Measurements from ENCODE around the gene GSS. TPM values are rescaled to one million over a fixed set of nuclear protein-coding genes. Genes with fewer than 3 reads are reported as not detected.

The GSS gene
- total RNA-seq, 1 experiment from 2014 or later: 131 TPM

- DNase-seq: no peak
- Histone ChIP-seq H3K4me1 (replicated peaks; ENCODE audit: insufficient read depth) (peaks cover 37% of the 10 kb centered on the region), H3K36me3 (ENCODE audit: low read depth) (peaks cover 30% of the 10 kb centered on the region), H3K9me3 (ENCODE audit: insufficient read depth, low read depth) (no peaks in the 10 kb centered on the region), H3K27ac (no peak overlapping the region), H3K79me2 (ENCODE audit: low read depth) (no peaks in the 10 kb centered on the region; the same call in 1 of the 2 replicates), H3F3A (ENCODE audit: insufficient read depth, low read depth) (peaks cover 43% of the 10 kb centered on the region), H2AFZ (no peak overlapping the region), H4K20me1 (ENCODE audit: insufficient read depth) (no peaks in the 10 kb centered on the region), H3K9me2 (ENCODE audit: insufficient read depth) (no peaks in the 10 kb centered on the region), H3K4me2 (no peak overlapping the region), H3K27me3 (ENCODE audit: insufficient read depth, low read depth) (no peaks in the 10 kb centered on the region), H3K4me3 (no peak overlapping the region)
- POLR2A ChIA-PET (ENCODE audit: unreplicated experiment): interaction anchor here (0.6 kb wide), 2 partner anchors 50 to 64 kb away, joined by 3 to 4 read pairs; no protein-coding TSS in a partner anchor
- intact Hi-C loops (cut with micrococcal nuclease; ENCODE audit: unreplicated experiment): loop anchor here (5.0 kb wide), 1 partner anchor 64 kb away; the partner anchor contains the start of gene ACSS2
- no TSS peak for BruUV-seq (replicated peaks)
- TF ChIP-seq CTCF (conservative IDR thresholded peaks at IDR 0.05) (no peak), EZH2 (IDR thresholded peaks at IDR 0.05; ENCODE audit: low read depth) (no peak)
- CTCF ChIA-PET: interaction anchor here (0.6 to 0.7 kb wide), 3 partner anchors 15 to 498 kb away, joined by 3 read pairs; partner anchors contain the start of gene GGT7
Observed at GRCh38 chr20:34941226-34941625, 14.4 kb downstream of the GSS start.

GRCh38 chr20:34940081-34940481 is 15.5 kb downstream of the GSS start:
- H3K27ac ChIP-seq: 0 out of 2 replicates have a peak overlapping the region, but pooled peaks have one; percentile 7
- no peak overlapping the region for H2AFZ ChIP-seq
- H4K20me1 ChIP-seq (ENCODE audit: insufficient read depth): no peaks in the 10 kb centered on the region
- ChIA-PET POLR2A (ENCODE audit: unreplicated experiment) (no interaction called here), CTCF (no interaction called here)
- no peak for TF ChIP-seq CTCF (conservative IDR thresholded peaks at IDR 0.05)
- TF ChIP-seq EZH2 (IDR thresholded peaks at IDR 0.05; ENCODE audit: low read depth): no peak
- no peak overlapping the region for H3K4me2 ChIP-seq
- H3F3A ChIP-seq (ENCODE audit: insufficient read depth, low read depth): peaks cover 31% of the 10 kb centered on the region
- no peak for DNase-seq
- no TSS peak for BruUV-seq (replicated peaks)
- H3K9me3 ChIP-seq (ENCODE audit: insufficient read depth, low read depth): no peaks in the 10 kb centered on the region
- no peaks in the 10 kb centered on the region for H3K27me3 ChIP-seq (ENCODE audit: insufficient read depth, low read depth)
- no peaks in the 10 kb centered on the region; the same call in 1 of the 2 replicates for H3K79me2 ChIP-seq (ENCODE audit: low read depth)
- H3K9me2 ChIP-seq (ENCODE audit: insufficient read depth): no peaks in the 10 kb centered on the region
- intact Hi-C loops (cut with micrococcal nuclease; ENCODE audit: unreplicated experiment): loop anchor here (5.0 kb wide), 1 partner anchor 63 kb away; the partner anchor contains the start of gene ACSS2
- peaks cover 26% of the 10 kb centered on the region for H3K4me1 ChIP-seq (replicated peaks; ENCODE audit: insufficient read depth)
- no peak overlapping the region for H3K4me3 ChIP-seq
- H3K36me3 ChIP-seq (ENCODE audit: low read depth): peaks cover 38% of the 10 kb centered on the region

- DNase-seq: no peak
- ChIA-PET CTCF (interaction anchor here (0.6 kb wide), 1 partner anchor 62 kb away, joined by 3 read pairs; no protein-coding TSS in a partner anchor), POLR2A (ENCODE audit: unreplicated experiment) (no interaction called here)
- TF ChIP-seq CTCF (conservative IDR thresholded peaks at IDR 0.05) (no peak), EZH2 (IDR thresholded peaks at IDR 0.05; ENCODE audit: low read depth) (no peak)
- H3K79me2 ChIP-seq (ENCODE audit: low read depth): no peaks in the 10 kb centered on the region; the same call in 1 of the 2 replicates
- no TSS peak for BruUV-seq (replicated peaks)
- no peak overlapping the region for H3K4me3 ChIP-seq
- H2AFZ ChIP-seq: no peak overlapping the region
- H3K36me3 ChIP-seq (ENCODE audit: low read depth): peaks cover 47% of the 10 kb centered on the region
- H3K4me2 ChIP-seq: no peak overlapping the region
- intact Hi-C loops (cut with micrococcal nuclease; ENCODE audit: unreplicated experiment): no loop called here
- H4K20me1 ChIP-seq (ENCODE audit: insufficient read depth): no peaks in the 10 kb centered on the region
- no peaks in the 10 kb centered on the region for H3K9me3 ChIP-seq (ENCODE audit: insufficient read depth, low read depth)
- H3K27me3 ChIP-seq (ENCODE audit: insufficient read depth, low read depth): no peaks in the 10 kb centered on the region
- H3F3A ChIP-seq (ENCODE audit: insufficient read depth, low read depth): peaks cover 18% of the 10 kb centered on the region
- H3K4me1 ChIP-seq (replicated peaks; ENCODE audit: insufficient read depth): peaks cover 11% of the 10 kb centered on the region
- H3K27ac ChIP-seq: no peak overlapping the region
- no peaks in the 10 kb centered on the region for H3K9me2 ChIP-seq (ENCODE audit: insufficient read depth)
Observed at GRCh38 chr20:34938466-34939163, 17.0 kb downstream of the GSS start.
